GM18507 (cell line): Measurements from ENCODE around the gene EFCAB12.
A peak's percentile ranks its signal among the peaks of the same experiment; 100 is the strongest.

Experiments used
- DNase-seq: peaks from one replicate; pipeline ENCODE4 v3.0.0; 2011; ENCODE audit warnings: low read depth; ENCODE audit not compliant: insufficient read length; ENCODE audit errors: extremely low spot score
- FAIRE-seq: peaks from 2 replicates; lab custom pipeline; 2011; peaks lifted over from hg19 to GRCh38; lab: Jason Lieb, UNC

EFCAB12 gene

GRCh38 chr3:129448186-129448895, 19.9 kb upstream of the EFCAB12 start:
- DNase-seq (no peak), FAIRE-seq (no peak)

GRCh38 chr3:129446926-129447325, 18.5 kb upstream of the EFCAB12 start:
- DNase-seq = no peak
- no peak for FAIRE-seq

- no peak for FAIRE-seq
Observed at GRCh38 chr3:129445471-129445870, 17.0 kb upstream of the EFCAB12 start.

GRCh38 chr3:129442947-129443346, 14.5 kb upstream of the EFCAB12 start:
- DNase-seq (no peak), FAIRE-seq (no peak)

More at GRCh38 chr3:129445471-129445870, 17.0 kb upstream of the EFCAB12 start:
- DNase-seq = no peak

- DNase-seq (no peak), FAIRE-seq (no peak)
Observed at GRCh38 chr3:129442486-129442885, 14.1 kb upstream of the EFCAB12 start.

- DNase-seq (no peak), FAIRE-seq (no peak)
Observed at GRCh38 chr3:129441782-129442181, 13.3 kb upstream of the EFCAB12 start.

- FAIRE-seq = no peak
- DNase-seq = no peak
Observed at GRCh38 chr3:129441215-129441614, 12.8 kb upstream of the EFCAB12 start.

GRCh38 chr3:129440618-129441190, 12.3 kb upstream of the EFCAB12 start:
- FAIRE-seq (peak; percentile 5), DNase-seq (no peak)

- FAIRE-seq (peak; percentile 99), DNase-seq (peak; percentile 97)
Observed at GRCh38 chr3:129439817-129440617, 11.6 kb upstream of the EFCAB12 start, which contains the start of the genes IFT122 and MBD4. Gene IFT122 (plus strand): TSS chr3:129440224. CDS start chr3:129440331, 107 bp downstream. Gene MBD4 (minus strand): TSS chr3:129439948. CDS start chr3:129439833, 115 bp downstream.

- peak; percentile 29 for DNase-seq
- peak; percentile 58 for FAIRE-seq
Observed at GRCh38 chr3:129439226-129439816, 10.9 kb upstream of the EFCAB12 start.

- no peak for FAIRE-seq
- no peak for DNase-seq
Observed at GRCh38 chr3:129435367-129435766, 6.9 kb upstream of the EFCAB12 start.

- DNase-seq (no peak), FAIRE-seq (peak; percentile 15)
Observed at GRCh38 chr3:129434140-129434539, 5.7 kb upstream of the EFCAB12 start.

- FAIRE-seq (peak; percentile 42), DNase-seq (no peak)
Observed at GRCh38 chr3:129433565-129433964, 5.1 kb upstream of the EFCAB12 start.

GRCh38 chr3:129432671-129433070, 4.2 kb upstream of the EFCAB12 start:
- DNase-seq = no peak
- FAIRE-seq = no peak

GRCh38 chr3:129432036-129432435, 3.6 kb upstream of the EFCAB12 start:
- FAIRE-seq = no peak
- no peak for DNase-seq

GRCh38 chr3:129429602-129430001, 1.2 kb upstream of the EFCAB12 start:
- no peak for FAIRE-seq
- DNase-seq = no peak

GRCh38 chr3:129429080-129429451, 630 bp upstream of the EFCAB12 start:
- FAIRE-seq = no peak
- no peak for DNase-seq

GRCh38 chr3:129428007-129428375, 445 bp downstream of the EFCAB12 start:
- DNase-seq (no peak), FAIRE-seq (no peak)

- FAIRE-seq (no peak), DNase-seq (no peak)
Observed at GRCh38 chr3:129425619-129426018, 2.8 kb downstream of the EFCAB12 start.

GRCh38 chr3:129425213-129425612, 3.2 kb downstream of the EFCAB12 start:
- FAIRE-seq (no peak), DNase-seq (no peak)
